GM13977 (cell line): Measurements from ENCODE around the gene GRID2.
"Not testable (repeated sequence)": the region's sequence is repeated elsewhere in the genome, so short reads cannot be mapped to it uniquely, and the experiment has no call there.

Experiments
- DNase-seq: peaks from one replicate; pipeline ENCODE4 v3.0.0; 2012; ENCODE audit warnings: low spot score
- CTCF ChIP-seq: IDR thresholded peaks from 2 replicates; pipeline ENCODE4 v1.5.1; 2012; ENCODE audit warnings: mild to moderate bottlenecking, control low read depth; ENCODE audit not compliant: insufficient read depth; ENCODE audit errors: extremely low read depth, missing control alignments
- in situ Hi-C: fragments of 300-500 bp; cut with MboI; formaldehyde crosslinking; loops from one replicate; pipeline ENCODE4 v1.12.0; 2022; ENCODE audit warnings: low sequenced_read_pairs, low pct_unique_long_range_greater_than_20kb, mixed read lengths, inconsistent platforms; ENCODE audit not compliant: unreplicated experiment

Gene GRID2

DNA sequence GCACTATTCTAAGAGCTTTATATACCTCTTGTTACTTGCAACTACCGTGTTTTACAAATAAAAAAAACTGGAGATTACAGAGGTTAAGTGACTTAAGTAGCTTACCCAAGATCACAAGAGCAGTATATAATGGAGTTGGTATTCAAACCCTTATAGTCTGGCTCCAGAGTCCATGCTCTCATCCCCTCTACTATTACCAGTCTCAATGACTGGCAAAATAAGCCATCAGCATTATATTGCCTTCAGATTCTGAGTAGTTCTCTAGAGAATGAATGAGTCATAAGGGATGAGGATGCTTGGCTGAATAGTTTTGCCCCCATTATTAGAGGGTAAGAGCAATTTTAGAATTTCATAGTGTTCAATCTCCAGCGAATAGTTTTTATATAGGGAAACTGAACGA is 1354.7 kb downstream of the GRID2 start:
- no peak for TF ChIP-seq CTCF
- no peak for DNase-seq
- in situ Hi-C loops, result no loop called here

- in situ Hi-C loops, result no loop called here
- no peak for DNase-seq
- no peak for TF ChIP-seq CTCF
Observed at GRCh38 chr4:93659629-93660028, 1355.9 kb downstream of the GRID2 start.

DNA sequence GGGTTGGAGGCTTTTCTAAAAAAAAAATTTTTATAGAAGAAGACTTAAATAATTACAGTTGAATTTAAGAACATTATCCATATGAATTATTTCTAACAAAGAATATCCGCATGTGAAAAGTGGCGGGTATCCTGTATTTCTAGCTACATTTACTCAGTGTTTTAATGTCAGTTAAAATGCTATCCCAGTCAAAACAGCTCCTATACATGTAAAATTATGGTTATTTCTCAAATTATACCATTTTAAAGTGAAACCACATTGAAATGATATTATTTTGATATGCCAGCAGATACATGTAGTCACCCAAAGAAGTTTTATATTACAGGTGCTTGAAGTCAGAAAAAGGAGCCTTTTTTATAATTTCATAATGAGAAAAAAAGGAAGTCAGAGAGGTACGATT is 1356.3 kb downstream of the GRID2 start:
- no peak for TF ChIP-seq CTCF
- no peak for DNase-seq
- in situ Hi-C loops, result no loop called here

- TF ChIP-seq CTCF, result no peak
- in situ Hi-C loops, result no loop called here
- no peak for DNase-seq
Observed at GRCh38 chr4:93670434-93670833, 1366.7 kb downstream of the GRID2 start.

- in situ Hi-C loops, result no loop called here
- no peak for DNase-seq
- TF ChIP-seq CTCF, result no peak
Observed at GRCh38 chr4:93671093-93671492, 1367.3 kb downstream of the GRID2 start.

GRCh38 chr4:93676937-93677336 is 1373.2 kb downstream of the GRID2 start:
- DNase-seq, in situ Hi-C loops: not testable (repeated sequence)

DNA sequence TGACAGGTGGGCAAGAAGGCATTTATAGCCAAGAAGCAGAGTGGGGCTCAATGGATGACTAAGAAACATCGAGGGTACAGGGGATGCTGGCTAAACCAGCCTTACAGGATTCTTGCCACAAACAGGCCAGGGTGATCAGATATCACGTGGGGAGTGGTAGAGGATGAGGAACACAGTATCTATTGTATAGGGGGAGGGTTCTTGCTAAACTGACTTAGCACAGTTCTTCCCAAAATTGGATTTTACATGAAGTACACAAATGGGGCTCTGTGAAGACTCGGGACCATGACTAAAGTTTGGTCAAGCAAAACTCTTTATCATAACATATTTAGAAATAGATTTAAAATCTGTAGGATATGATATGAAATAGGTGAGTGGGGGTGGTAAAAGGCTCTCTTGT is 1380.8 kb downstream of the GRID2 start:
- no peak for DNase-seq
- in situ Hi-C loops, result no loop called here

More for the DNA sequence above, 1380.8 kb downstream of the GRID2 start:
- no peak for TF ChIP-seq CTCF
